ENCODE data around the gene PRDM16.

- TF ChIP-seq CTCF (IDR thresholded peaks at IDR 0.05; ENCODE audit: low read depth, low read length) = no peak
- no peak for TF ChIP-seq MYC (IDR thresholded peaks at IDR 0.05; ENCODE audit: low read depth, low read length)
These were observed 412.9 kb downstream of the PRDM16 start for GRCh38 chr1:3481836-3482375.
